ENCODE results near the gene TSC22D2.
"Not testable (repeated sequence)": the region's sequence is repeated elsewhere in the genome, so short reads cannot be mapped to it uniquely, and the experiment has no call there.

TSC22D2 gene

GRCh38 chr3:150451329-150452048 is 43.4 kb downstream of the TSC22D2 start:
- no peak for DNase-seq

DNA sequence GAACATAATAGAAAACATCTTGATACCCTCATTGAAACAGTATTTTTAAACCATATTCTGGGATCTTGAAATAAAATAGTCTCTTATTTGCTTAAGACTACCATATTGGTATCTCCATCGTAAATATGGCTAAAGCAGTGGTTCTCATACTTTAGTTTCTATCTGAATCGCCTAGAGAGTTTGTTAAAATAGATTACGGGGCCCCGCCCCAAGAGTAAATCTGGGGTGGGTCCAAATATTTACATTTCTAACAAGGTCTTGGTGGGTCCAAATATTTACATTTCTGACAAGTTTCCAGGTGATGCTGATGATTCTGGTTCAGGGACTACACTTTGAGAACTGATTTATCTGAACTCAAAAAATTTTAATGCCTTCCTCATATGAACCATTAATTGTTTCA is 45.3 kb downstream of the TSC22D2 start:
- DNase-seq: no peak

DNA sequence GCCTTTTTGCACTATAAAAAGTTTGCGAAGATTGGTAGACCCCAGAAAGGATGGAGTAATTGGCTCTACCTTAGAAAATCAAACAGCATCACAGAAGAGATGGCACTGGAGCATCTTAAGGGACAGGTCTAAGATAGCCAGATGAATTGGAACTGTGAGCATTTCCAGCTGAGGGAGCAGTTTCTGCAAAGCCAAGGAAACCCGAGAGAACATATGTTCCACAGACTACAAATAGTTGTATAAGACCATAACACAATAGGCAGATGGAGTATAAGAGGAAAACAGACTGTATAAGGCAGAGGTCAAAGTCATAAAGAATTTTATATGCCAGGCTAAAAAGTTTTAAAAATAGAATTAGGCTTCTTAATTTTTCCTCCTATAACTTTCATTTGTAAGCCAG is 46.0 kb downstream of the TSC22D2 start:
- no peak for DNase-seq

DNA sequence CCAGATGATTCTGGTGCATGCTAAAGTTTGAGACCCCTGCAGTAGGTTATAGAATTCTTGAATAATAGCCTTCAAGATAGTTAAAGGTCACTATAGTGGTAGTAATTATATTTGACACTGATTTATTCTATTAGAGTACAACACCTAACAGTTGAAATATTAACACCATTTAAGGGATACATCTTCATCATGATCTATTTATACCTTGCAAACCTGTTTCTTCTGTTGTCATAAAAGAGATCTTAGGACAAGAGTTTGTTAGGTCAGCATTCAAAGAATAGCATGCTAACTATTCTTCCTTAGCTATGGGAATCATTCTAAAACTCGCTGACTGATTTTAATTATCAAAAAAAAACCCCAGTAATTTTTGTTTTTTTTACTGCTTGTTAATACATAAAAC is 46.5 kb downstream of the TSC22D2 start:
- DNase-seq: no peak

DNA sequence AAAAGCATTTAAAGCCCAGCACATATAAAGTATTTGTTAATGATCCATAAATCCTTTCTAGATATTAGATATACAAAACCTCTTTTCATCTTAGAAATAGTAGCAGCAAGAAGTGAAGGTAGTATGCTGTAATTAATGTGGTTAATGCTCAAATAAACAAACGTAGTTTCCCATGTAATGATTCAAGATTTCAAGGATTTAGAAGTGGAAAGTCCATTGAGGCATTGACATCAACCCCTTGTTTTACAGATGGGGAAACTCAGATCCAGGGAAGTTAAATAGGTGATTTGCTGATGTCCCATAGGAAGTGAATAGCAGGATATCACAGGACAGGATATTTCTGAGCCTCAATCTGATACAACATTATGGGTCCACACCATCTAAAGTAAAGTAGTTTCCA is 47.2 kb downstream of the TSC22D2 start:
- no peak for DNase-seq

DNA sequence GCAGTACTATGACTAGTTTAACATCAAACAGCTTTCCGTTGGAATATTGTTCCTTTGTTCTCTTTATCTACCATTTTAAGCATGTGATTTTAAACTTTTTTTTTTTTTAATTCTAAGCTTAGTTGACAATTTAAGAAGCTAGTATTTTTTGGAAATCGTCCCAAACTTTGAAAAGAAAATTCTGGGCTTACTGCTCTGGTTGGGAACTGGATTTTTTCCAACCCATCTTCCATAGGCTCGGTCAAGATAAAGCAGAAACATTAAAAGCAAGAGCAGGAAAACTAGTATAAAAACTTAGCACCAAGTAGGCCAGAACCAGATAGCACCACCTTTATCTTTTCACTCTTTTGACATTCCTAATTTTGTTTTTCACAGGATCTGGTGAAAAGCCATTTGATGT is 49.9 kb downstream of the TSC22D2 start:
- no peak for DNase-seq

GRCh38 chr3:150460484-150460883 is 52.4 kb downstream of the TSC22D2 start:
- DNase-seq: no peak

GRCh38 chr3:150461399-150461798 is 53.3 kb downstream of the TSC22D2 start:
- no peak for DNase-seq

DNA sequence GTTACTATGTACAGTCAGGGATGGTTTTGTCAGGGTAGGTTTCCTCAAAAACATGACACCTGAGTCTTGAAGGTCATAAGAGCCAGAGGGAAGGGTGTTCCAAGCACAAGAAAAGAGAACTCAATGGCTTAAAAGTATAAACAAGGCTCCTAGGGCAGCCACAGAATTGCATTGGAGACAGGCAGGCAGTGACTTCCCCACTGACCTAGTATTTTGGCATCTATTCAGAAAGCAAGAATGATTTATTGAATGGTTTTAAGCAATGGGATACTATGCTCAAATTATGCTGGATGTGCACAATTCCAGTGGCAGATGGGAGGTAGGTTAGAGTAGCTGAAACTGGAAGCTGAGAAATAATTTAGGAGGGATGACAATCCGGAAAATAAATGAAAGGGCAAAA is 54.0 kb downstream of the TSC22D2 start:
- DNase-seq: no peak

GRCh38 chr3:150464684-150465083 is 56.6 kb downstream of the TSC22D2 start:
- DNase-seq: no peak

- DNase-seq: no peak
These were observed 59.3 kb downstream of the TSC22D2 start for GRCh38 chr3:150467381-150467780.

DNA sequence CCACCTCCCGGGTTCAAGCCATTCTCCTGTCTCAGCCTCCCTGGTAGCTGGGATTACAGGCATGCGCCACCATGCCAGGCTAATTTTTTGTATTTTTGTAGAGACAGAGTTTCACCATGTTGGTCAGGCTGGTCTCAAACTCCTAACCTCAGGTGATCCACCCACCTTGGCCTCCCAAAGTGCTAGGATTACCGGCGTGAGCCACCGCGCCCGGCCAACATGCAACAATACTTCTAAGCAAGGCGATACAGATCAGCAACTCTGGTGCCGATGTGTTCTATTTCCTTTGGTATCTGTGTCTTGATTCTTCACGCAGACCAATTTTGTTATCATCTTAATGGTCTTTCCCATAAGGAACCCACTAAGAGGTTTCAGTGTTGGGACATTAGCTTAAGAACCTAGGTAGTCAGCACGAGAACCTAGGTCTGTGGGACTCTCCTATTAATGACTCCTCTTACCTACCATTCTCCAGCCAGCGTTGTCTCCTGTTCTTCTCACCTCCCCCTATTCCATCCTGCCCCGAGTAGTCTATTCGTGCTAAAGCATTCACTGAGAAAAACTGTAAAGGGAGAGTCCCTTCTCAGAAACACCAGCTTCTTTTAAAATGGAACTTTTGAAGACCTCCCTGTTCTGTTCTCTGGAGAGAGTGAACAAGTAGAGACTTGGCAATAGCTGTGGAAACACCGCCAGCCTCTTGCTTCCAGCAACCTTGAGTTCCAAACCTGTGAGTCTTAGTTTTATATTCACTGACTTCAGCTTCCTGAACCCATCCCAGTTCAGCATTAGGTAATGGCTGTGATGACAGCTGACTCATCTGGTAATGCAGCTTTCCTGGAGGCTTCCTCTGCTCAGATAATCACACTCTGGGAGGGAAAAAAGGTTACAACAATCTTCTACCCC is 61.2 kb downstream of the TSC22D2 start:
- no peak for DNase-seq

- no peak for DNase-seq
These were observed 62.0 kb downstream of the TSC22D2 start for GRCh38 chr3:150469931-150470740.

DNA sequence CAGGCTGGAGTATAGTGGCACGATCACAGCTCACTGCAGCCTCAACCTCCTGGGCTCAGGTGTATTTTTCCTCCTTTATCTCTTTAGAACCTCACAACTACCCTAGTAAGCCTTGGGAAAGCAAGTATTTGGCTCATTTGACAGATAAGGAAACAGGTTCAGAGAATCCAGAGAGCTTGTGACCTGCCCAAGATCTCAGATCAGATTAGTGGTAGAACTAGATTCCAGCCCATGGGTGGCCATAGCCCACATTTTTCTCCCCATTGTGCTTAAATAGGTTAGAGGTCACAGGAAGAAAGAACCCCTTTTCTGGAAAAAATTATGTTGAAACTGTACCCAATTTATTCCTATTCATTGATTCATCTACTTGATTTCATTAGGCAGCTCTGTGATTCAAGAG is 64.3 kb downstream of the TSC22D2 start:
- no peak for DNase-seq

DNA sequence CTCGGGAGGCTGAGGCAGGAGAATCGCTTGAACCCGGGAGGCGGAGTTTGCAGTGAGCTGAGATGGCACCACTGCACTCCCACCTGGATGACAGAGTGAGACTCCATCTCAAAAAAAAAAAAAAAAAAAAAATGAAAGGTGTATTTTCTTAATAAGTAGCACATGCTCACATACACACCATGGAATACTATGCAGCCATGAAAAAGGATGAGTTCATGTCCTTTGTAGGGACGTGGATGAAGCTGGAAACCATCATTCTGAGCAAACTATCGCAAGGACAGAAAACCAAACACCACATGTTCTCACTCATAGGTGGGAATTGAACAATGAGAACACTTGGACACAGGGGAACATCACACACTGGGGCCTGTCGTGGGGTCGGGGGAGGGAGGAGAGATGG is 65.1 kb downstream of the TSC22D2 start:
- not testable (repeated sequence) for DNase-seq

GRCh38 chr3:150479370-150479769 is 71.3 kb downstream of the TSC22D2 start:
- DNase-seq: no peak

DNA sequence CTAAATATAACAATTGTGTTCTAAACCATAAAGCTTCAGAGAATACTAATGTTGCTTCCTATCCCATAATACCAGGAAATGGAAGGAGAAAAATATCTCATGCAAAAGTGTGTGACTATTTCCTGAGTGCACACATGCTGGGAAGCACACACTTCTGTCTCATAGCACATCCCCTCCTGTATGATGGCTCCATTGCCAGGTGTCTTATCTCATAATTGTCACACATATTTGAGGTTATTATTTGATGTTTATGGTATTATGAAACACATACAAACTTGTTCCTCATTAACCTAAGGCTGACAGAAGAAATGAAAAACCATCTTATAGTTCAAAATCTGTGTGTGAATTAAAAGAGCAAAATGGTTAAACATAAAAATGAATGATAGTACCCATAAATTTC is 72.8 kb downstream of the TSC22D2 start:
- no peak for DNase-seq

- DNase-seq: no peak
These were observed 75.1 kb downstream of the TSC22D2 start for GRCh38 chr3:150483226-150483625.

DNA sequence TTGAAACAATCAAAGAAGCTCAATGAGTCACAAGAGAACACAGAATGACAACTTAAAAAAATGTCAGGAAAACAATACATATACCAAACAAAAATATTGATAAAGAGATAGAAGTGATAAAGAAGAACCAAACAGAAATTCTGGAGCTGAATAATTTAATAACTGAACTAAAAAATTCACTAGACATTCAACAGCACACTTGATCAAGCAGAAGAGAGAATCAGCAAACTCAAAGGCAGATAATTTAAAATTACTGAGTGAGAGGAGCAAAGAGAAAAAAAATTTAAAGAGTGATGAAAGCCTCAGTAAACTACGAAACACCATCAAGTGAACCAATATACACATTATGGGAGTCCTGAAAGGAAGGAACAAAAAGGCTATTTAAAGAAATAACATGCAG is 76.3 kb downstream of the TSC22D2 start:
- DNase-seq: no peak

DNA sequence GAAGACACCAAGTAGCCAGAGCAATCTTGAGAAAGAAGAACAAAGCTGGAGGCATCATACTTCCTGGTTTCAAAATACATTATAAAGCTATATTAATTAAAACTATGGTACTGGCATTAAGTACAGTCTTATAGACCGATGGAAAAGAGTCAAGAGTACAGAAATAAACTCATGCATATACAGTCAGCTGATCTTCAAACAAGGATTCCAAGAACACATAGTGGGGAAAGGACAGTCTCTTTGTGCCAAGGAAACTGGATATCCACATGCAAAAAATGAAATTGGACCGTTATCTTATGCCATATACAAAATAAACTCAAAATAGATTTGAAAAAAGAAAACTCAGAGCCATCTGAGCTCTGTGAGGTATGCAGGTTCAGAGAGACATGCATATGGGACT is 80.8 kb downstream of the TSC22D2 start:
- DNase-seq: no peak

DNA sequence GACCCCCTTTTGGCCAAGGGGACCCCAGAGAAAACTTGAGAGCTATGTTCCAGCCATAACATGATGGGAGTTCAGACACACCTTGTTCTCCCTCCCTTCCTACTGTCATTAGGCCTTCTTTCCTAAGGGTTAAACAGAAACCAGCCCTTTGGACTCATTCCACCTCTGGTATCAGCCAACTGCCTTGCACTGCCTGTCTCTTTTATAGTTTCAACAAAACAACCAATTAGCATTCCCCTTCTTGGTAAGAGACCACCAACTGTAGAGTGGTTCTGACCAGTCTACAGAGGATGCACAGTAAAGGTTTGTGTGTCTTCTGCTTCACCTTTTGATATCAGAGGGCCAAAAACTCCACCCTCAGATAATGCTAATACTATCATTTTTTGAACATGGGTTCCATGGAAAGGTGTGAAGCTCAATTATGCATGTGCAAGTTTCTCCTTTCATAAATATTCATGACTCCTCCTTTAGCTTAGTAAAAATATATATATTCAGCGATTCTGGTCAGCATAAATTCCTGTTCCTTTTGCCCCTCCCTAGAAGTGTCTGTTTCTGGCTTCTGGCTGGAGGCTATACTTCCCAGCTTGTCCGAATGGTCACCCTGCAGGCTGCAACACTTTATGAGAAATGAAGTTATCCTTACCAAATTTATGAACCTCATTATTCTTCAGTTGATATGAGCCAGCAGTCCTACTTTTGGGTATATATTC is 82.3 kb downstream of the TSC22D2 start:
- DNase-seq: no peak

GRCh38 chr3:150494411-150494977 is 86.4 kb downstream of the TSC22D2 start:
- DNase-seq: no peak
